H1 (cell line): ENCODE measurements around the gene PLPPR1. TPM values are rescaled to one million over a fixed set of nuclear protein-coding genes. Genes with fewer than 3 reads are reported as not detected.

Source experiments
- CTCF ChIA-PET: fragments of 300-600 bp; sonication (Branson Sonifier 250); formaldehyde crosslinking; loops from one replicate; lab custom pipeline; 2021; ENCODE audit not compliant: partially characterized antibody; lab: Charles Lee
- POLR2A ChIA-PET: fragments of 300-600 bp; sonication (Branson Sonifier 250); formaldehyde crosslinking; loops from one replicate; lab custom pipeline; 2021; ENCODE audit warnings: inconsistent platforms; ENCODE audit not compliant: partially characterized antibody; lab: Charles Lee
- DNase-seq, 2 experiments: peaks; one replicate each; pipeline versions ENCODE4 v3.0.0 to v3.0.0-alpha.2; 2010 to 2022; ENCODE audit warnings: low spot score in 2 of 2, low read depth in 1 of 2, mixed read lengths in 1 of 2
- FAIRE-seq: peaks from 2 replicates; lab custom pipeline; 2011; peaks lifted over from hg19 to GRCh38; lab: Jason Lieb, UNC
- H2AFZ ChIP-seq: 2 replicates; pipeline ENCODE4 v1.8.1; 2012; ENCODE audit warnings: low read length, inconsistent platforms
- H2AK5ac ChIP-seq: 2 replicates; pipeline ENCODE4 v1.6.1; 2013; ENCODE audit warnings: low read depth, low read length
- H2BK120ac ChIP-seq: replicated peaks from 2 replicates; pipeline ENCODE3; 2013; ENCODE audit warnings: low read depth, low read length, inconsistent platforms
- H2BK12ac ChIP-seq: 2 replicates; pipeline ENCODE4 v1.6.1; 2013; ENCODE audit warnings: low read depth, low read length
- H2BK15ac ChIP-seq: 2 replicates; pipeline ENCODE4 v1.6.1; 2013; ENCODE audit warnings: low read length
- H2BK20ac ChIP-seq: 2 replicates; pipeline ENCODE4 v1.6.1; 2013; ENCODE audit warnings: low read length
- H2BK5ac ChIP-seq: 2 replicates; pipeline ENCODE4 v1.6.1; 2013; ENCODE audit warnings: low read depth, low read length
- H3K14ac ChIP-seq: 2 replicates; pipeline ENCODE4 v1.6.1; 2013; ENCODE audit warnings: inconsistent platforms; ENCODE audit not compliant: insufficient read length
- H3K18ac ChIP-seq: 2 replicates; pipeline ENCODE4 v1.6.1; 2013; ENCODE audit warnings: low read length; ENCODE audit errors: extremely low read depth
- H3K23ac ChIP-seq: 2 replicates; pipeline ENCODE4 v1.6.1; 2013; ENCODE audit warnings: inconsistent platforms; ENCODE audit not compliant: insufficient read length
- H3K23me2 ChIP-seq: 2 replicates; pipeline ENCODE4 v1.6.1; 2013; ENCODE audit warnings: low read depth, low read length
- H3K27ac ChIP-seq: 2 replicates; pipeline ENCODE4 v1.6.1; 2011; ENCODE audit warnings: low read depth, low read length, inconsistent platforms
- H3K27me3 ChIP-seq, 4 experiments: replicated peaks in 1 of 4; 1 replicate in 1 of 4; 2 replicates in 3 of 4; pipeline versions ENCODE4 v1.6.1 to v1.8.1; 2011 to 2013; ENCODE audit warnings: low read length in 3 of 4, mild to moderate bottlenecking in 3 of 4, inconsistent platforms in 2 of 4, mixed read lengths in 2 of 4, moderate library complexity in 1 of 4; ENCODE audit not compliant: control insufficient read depth in 3 of 4, insufficient read depth in 3 of 4; ENCODE audit errors: extremely low read depth in 1 of 4
- H3K36me3 ChIP-seq, 4 experiments: 2 replicates each; pipeline versions ENCODE4 v1.6.1 to v1.8.1; 2011 to 2013; ENCODE audit warnings: mild to moderate bottlenecking in 4 of 4, low read length in 3 of 4, moderate library complexity in 2 of 4, control low read depth in 1 of 4, inconsistent platforms in 1 of 4; ENCODE audit not compliant: insufficient read depth in 4 of 4, control insufficient read depth in 2 of 4
- H3K4ac ChIP-seq: replicated peaks from 2 replicates; pipeline ENCODE3; 2013; ENCODE audit warnings: low read length, low read depth, mixed read lengths, inconsistent platforms; ENCODE audit not compliant: insufficient read length
- H3K4me1 ChIP-seq, 4 experiments: replicated peaks in 1 of 4; 1 replicate in 1 of 4; 2 replicates in 3 of 4; pipeline versions ENCODE4 v1.6.1 to v1.8.1; 2011 to 2013; ENCODE audit warnings: low read length in 3 of 4, inconsistent platforms in 2 of 4, mixed read lengths in 1 of 4; ENCODE audit not compliant: insufficient read depth in 4 of 4, control insufficient read depth in 3 of 4
- H3K4me2 ChIP-seq, 2 experiments: 2 replicates each; pipeline versions ENCODE4 v1.6.1 to v1.8.1; 2011 to 2013; ENCODE audit warnings: low read depth in 2 of 2, low read length in 2 of 2, control low read depth in 1 of 2, inconsistent platforms in 1 of 2, mild to moderate bottlenecking in 1 of 2; ENCODE audit not compliant: insufficient read depth in 1 of 2
- H3K4me3 ChIP-seq, 4 experiments: fragments of 200-600, 300-600 bp in 1 of 4; sonication (generic), shearing (Covaris generic), sonication (Bioruptor Twin) in 1 of 4; 2 replicates each; pipeline versions ENCODE4 v1.5.1 to v1.8.1; 2011 to 2016; ENCODE audit warnings: low read length in 4 of 4, low read depth in 3 of 4, control low read depth in 2 of 4, inconsistent platforms in 2 of 4, mild to moderate bottlenecking in 2 of 4, mixed read lengths in 1 of 4, moderate library complexity in 1 of 4; ENCODE audit not compliant: insufficient read depth in 2 of 4; ENCODE audit errors: extremely low read depth in 1 of 4
- H3K56ac ChIP-seq: replicated peaks from 2 replicates; pipeline ENCODE3; 2013; ENCODE audit warnings: low read depth, mild to moderate bottlenecking, mixed read lengths, low read length, inconsistent platforms; ENCODE audit not compliant: insufficient read length
- H3K79me1 ChIP-seq: 2 replicates; pipeline ENCODE4 v1.6.1; 2013; ENCODE audit warnings: low read depth, low read length, control low read depth
- H3K79me2 ChIP-seq, 2 experiments: 2 replicates each; pipeline versions ENCODE4 v1.6.1 to v1.8.1; 2012 to 2013; ENCODE audit warnings: low read length in 2 of 2, mild to moderate bottlenecking in 2 of 2, inconsistent platforms in 1 of 2; ENCODE audit not compliant: insufficient read depth in 2 of 2, control insufficient read depth in 1 of 2
- H3K9ac ChIP-seq, 4 experiments: replicated peaks in 1 of 4; 1 replicate in 1 of 4; 2 replicates in 3 of 4; pipeline versions ENCODE4 v1.6.1 to v1.8.1; 2011 to 2013; ENCODE audit warnings: low read depth in 3 of 4, low read length in 3 of 4, control low read depth in 2 of 4, mild to moderate bottlenecking in 2 of 4, moderate library complexity in 2 of 4, inconsistent platforms in 1 of 4; ENCODE audit errors: extremely low read depth in 1 of 4
- H3K9me3 ChIP-seq, 2 experiments: 2 replicates each; pipeline versions ENCODE4 v1.6.1 to v1.8.1; 2012 to 2013; ENCODE audit warnings: mild to moderate bottlenecking in 2 of 2, moderate library complexity in 2 of 2, control low read depth in 1 of 2, inconsistent platforms in 1 of 2, low read depth in 1 of 2, low read length in 1 of 2, mixed read lengths in 1 of 2; ENCODE audit not compliant: insufficient read depth in 2 of 2
- H4K20me1 ChIP-seq, 2 experiments: replicated peaks in 1 of 2; 2 replicates each; pipeline versions ENCODE3 to v1.8.1; 2011 to 2013; ENCODE audit warnings: inconsistent platforms in 2 of 2, low read length in 2 of 2, mild to moderate bottlenecking in 1 of 2; ENCODE audit not compliant: insufficient read depth in 2 of 2, control insufficient read depth in 1 of 2
- H4K5ac ChIP-seq: 2 replicates; pipeline ENCODE4 v1.6.1; 2013; ENCODE audit warnings: low read length, low read depth, mixed read lengths, inconsistent platforms; ENCODE audit not compliant: insufficient read length
- H4K8ac ChIP-seq: 2 replicates; pipeline ENCODE4 v1.8.0; 2013; ENCODE audit warnings: mild to moderate bottlenecking, moderate library complexity, low read length, inconsistent platforms; ENCODE audit not compliant: insufficient read depth; ENCODE audit errors: extremely low read depth
- H4K91ac ChIP-seq: replicated peaks from 2 replicates; pipeline ENCODE3; 2013; ENCODE audit warnings: low read length, mixed read lengths, inconsistent platforms; ENCODE audit not compliant: insufficient read length
- ASH2L ChIP-seq: fragments of 200-600, 300-600 bp; sonication (generic); IDR thresholded peaks from one replicate; pipeline ENCODE4 v1.7.1; 2017; ENCODE audit warnings: low read length
- CEBPB ChIP-seq: IDR thresholded peaks from 2 replicates; pipeline ENCODE4 v1.6.1; 2012; ENCODE audit warnings: low read depth, low read length
- GABPA ChIP-seq: IDR thresholded peaks from 2 replicates; pipeline ENCODE4 v1.6.1; 2011; ENCODE audit warnings: mild to moderate bottlenecking, low read length, moderate library complexity, borderline replicate concordance; ENCODE audit not compliant: insufficient read depth
- JUN ChIP-seq: IDR thresholded peaks from 2 replicates; pipeline ENCODE4 v1.6.1; 2011; ENCODE audit warnings: low read depth, mild to moderate bottlenecking, improper control_type of control experiment, low read length
- SP1 ChIP-seq: IDR thresholded peaks from 2 replicates; pipeline ENCODE4 v1.6.1; 2011; ENCODE audit warnings: low read depth, low read length
- SUZ12 ChIP-seq: fragments of 200-600 bp; sonication (generic); IDR thresholded peaks from 2 replicates; pipeline ENCODE4 v1.6.1; 2012; ENCODE audit warnings: mild to moderate bottlenecking, inconsistent platforms, low read length, moderate library complexity, mixed read lengths
- TBP ChIP-seq: IDR thresholded peaks from 2 replicates; pipeline ENCODE4 v1.6.1; 2011; ENCODE audit warnings: low read depth, low read length, improper control_type of control experiment
- WGBS, 2 experiments: shearing (Covaris generic) in 1 of 2; methylation state at CpG; one replicate each; pipeline versions ENCODE4 v1.1.6 to v1.1.7; 2013 to 2015; ENCODE audit warnings: low lambda C conversion rate in 2 of 2, mixed read lengths in 2 of 2, inconsistent platforms in 1 of 2, low coverage in 1 of 2, missing lambda C conversion rate in 1 of 2; ENCODE audit not compliant: insufficient replicate concordance in 2 of 2, insufficient coverage in 1 of 2, insufficient read length in 1 of 2; ENCODE audit errors: extremely low coverage in 1 of 2, missing lambda C conversion rate in 1 of 2; 5-methylcytosine and 5-hydroxymethylcytosine counted together
- polyA plus RNA-seq, 7 experiments: library from polyadenylated mRNA; depleted of rRNA in 3 of 7; stranded (reverse) in 5 of 7; unstranded in 2 of 7; fragments of >200 nt in 5 of 7; fragments of 200-250 nt in 2 of 7; gene quantifications; 1 replicate in 5 of 7; 2 replicates in 1 of 7; 4 replicates in 1 of 7; pipeline versions ENCODE4 v1.2.1 to v1.2.3, GENCODE V29; 2011 to 2013; ENCODE audit warnings: missing spikeins in 2 of 7, mixed read lengths in 2 of 7
- total RNA-seq: library from RNA; stranded (reverse); fragmentation: NEBNext Ultra II Directional; extraction: Animal tissue kit (Norgen Biotek cat#: 25700); gene quantifications from 2 replicates; pipeline ENCODE4 v1.2.1, GENCODE V29; 2021

The PLPPR1 gene
- total and polyA plus RNA-seq, 2 of the 8 experiments (the other 6 are each of a cell fraction or from before 2014, with no cell fraction given) = 1.4 to 1.8 TPM

DNA sequence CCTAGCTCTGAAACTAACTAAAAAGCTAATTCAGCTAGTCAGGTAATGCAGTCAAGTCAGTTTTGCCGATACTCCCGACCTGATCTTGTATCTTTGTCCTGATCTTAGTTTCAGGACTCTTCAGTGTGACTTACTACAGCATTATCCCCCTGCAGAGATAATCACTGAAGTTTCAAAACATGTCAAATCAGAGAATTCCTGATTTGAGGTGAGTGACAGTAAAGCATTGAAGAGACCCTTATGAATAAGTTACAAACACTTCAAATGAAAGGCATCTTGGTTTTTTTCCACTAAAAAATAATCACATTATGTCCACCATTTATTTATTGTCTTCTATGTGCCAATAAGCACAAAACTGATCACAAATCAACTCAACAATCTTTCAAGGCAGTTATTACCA lies 308.7 kb downstream of the PLPPR1 start:
- H2AFZ ChIP-seq = no peak overlapping the region
- no peak overlapping the region for H3K4me3 ChIP-seq
- H2BK5ac ChIP-seq = no peak overlapping the region
- H4K5ac ChIP-seq = no peak overlapping the region
- H3K18ac ChIP-seq = no peak overlapping the region
- H3K9me3 ChIP-seq = no peaks in the 10 kb centered on the region
- H3K4me2 ChIP-seq = no peak overlapping the region
- H3K36me3 ChIP-seq = no peaks in the 10 kb centered on the region
- no peak overlapping the region for H3K56ac ChIP-seq
- no peak overlapping the region for H3K9ac ChIP-seq
- no peak overlapping the region for H2BK12ac ChIP-seq
- H3K23ac ChIP-seq = no peak overlapping the region
- H3K4ac ChIP-seq = no peak overlapping the region
- no peaks in the 10 kb centered on the region for H3K79me1 ChIP-seq
- H2BK120ac ChIP-seq = no peak overlapping the region
- H2BK15ac ChIP-seq = no peak overlapping the region
- no peak for DNase-seq
- H4K20me1 ChIP-seq = no peaks in the 10 kb centered on the region
- POLR2A ChIA-PET = no interaction called here
- FAIRE-seq = no peak
- CTCF ChIA-PET = interaction anchor here (1.1 to 1.4 kb wide), 3 partner anchors 9 to 218 kb away, joined by 3 to 4 read pairs (median 4); no protein-coding TSS in a partner anchor
- H4K8ac ChIP-seq = no peak overlapping the region
- H4K91ac ChIP-seq = no peak overlapping the region
- H3K79me2 ChIP-seq = no peaks in the 10 kb centered on the region
- H2AK5ac ChIP-seq = no peak overlapping the region
- H3K27ac ChIP-seq = no peak overlapping the region
- H2BK20ac ChIP-seq = no peak overlapping the region
- no peak overlapping the region for H3K14ac ChIP-seq
- H3K27me3 ChIP-seq = no peaks in the 10 kb centered on the region
- WGBS, 2 experiments = 88% methylated on average over 2 of the region's 2 CpGs; no CpG with 5 or more reads in 1 of the 2 experiments
- no peaks in the 10 kb centered on the region for H3K4me1 ChIP-seq
- H3K23me2 ChIP-seq = no peaks in the 10 kb centered on the region
- TF ChIP-seq CEBPB (no peak), TBP (no peak), JUN (no peak), ASH2L (no peak), SUZ12 (no peak), SP1 (no peak), GABPA (no peak)
